Measurements from ENCODE around the gene PTGS2.

Gene PTGS2

GRCh38 chr1:186680245-186681061 is at the start of gene PTGS2:
Gene PTGS2, minus strand, starts transcription at chr1:186680423. Its CDS starts 133 bp downstream, at chr1:186680290.
- DNase-seq = no peak

GRCh38 chr1:186722711-186723309 is 42.6 kb upstream of the PTGS2 start:
- no peak for DNase-seq

DNA sequence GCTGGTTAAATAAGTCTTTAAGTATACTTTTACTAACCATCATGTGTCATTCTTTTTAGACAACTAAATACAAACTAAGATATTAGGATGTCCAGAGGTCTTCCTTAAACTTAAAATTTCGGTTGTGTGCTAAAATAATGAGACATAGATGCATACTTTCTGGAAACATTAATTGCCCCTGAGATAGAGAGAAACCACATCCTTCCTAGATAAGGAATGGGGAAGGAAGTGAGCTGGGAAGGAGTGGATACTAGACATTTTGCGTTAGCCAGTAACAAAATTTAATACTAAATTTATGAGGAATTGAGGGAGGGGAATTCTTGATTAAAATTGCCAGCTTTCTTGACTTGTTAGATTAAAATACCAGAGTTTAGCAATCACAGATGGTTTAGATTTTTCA is 37.1 kb upstream of the PTGS2 start:
- DNase-seq = no peak

GRCh38 chr1:186715887-186716809 is 35.9 kb upstream of the PTGS2 start:
- no peak for DNase-seq

- no peak for DNase-seq
Measured at GRCh38 chr1:186710696-186711095, 30.5 kb upstream of the PTGS2 start.

- DNase-seq = no peak
Measured at GRCh38 chr1:186708694-186709097, 28.5 kb upstream of the PTGS2 start.

GRCh38 chr1:186703209-186703766 is 23.1 kb upstream of the PTGS2 start:
- DNase-seq = no peak

GRCh38 chr1:186700722-186701121 is 20.5 kb upstream of the PTGS2 start:
- no peak for DNase-seq

DNA sequence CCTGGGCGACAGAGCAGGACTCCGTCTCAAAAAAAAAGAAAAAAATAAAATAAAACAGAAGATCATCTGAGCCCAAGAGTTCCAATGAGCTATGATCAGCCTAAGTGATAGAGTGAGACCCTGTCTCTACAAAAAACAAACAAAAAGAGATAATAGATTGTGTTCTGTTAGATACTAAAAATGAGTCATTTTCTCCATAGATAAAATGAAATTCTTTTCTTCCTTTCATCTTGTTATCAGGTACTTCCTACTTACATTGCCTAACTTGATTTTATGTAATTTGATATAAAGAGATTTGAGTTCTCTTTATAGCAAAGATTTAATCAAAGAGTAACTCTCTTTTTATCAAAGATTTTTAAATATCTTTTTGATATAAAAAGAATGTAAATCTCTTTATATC is 19.3 kb upstream of the PTGS2 start:
- no peak for DNase-seq

GRCh38 chr1:186689907-186690306 is 9.7 kb upstream of the PTGS2 start:
- no peak for DNase-seq

DNA sequence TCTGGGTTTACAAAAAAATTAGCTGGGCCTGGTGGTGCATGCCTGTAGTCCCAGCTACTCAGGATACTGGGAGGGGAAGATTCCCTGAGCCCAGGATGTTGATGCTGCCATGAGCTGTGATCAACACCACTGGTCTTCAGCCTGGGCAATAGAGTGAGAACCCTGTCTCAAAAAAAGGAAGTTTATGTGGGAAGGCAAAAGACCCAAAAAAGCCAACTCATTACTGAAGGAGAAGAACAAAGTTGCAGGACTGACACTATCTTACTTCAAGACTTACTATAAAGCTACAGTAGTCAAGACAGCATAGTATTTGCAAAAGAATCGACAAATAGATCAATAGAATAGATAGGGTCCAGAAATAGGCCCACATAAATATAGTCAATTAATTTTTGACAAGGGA is 9.2 kb upstream of the PTGS2 start:
- DNase-seq = no peak

- no peak for DNase-seq
Measured at GRCh38 chr1:186683652-186684410, 3.6 kb upstream of the PTGS2 start.

- DNase-seq = no peak
Measured at GRCh38 chr1:186682736-186683135, 2.5 kb upstream of the PTGS2 start.

DNA sequence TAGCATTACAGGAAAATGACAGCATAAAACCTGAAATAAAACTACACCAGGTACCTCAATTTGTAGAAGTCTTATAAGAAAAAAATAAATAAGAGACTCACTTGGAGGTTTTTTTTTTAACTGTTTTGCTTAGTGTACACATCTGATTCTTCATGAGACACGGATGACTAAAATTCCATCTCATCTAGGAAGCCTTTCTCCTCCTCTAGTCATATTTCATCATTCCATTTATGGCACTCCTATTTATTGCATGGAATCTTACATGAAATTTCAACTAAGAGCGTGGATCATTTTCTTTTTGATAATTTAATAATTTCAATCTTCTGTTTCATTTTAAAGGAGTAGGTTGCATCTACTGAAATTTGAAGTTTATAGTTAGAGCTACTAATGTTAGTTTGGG is 1.6 kb upstream of the PTGS2 start:
- DNase-seq = no peak

- DNase-seq = no peak
Measured at GRCh38 chr1:186681121-186681520, 898 bp upstream of the PTGS2 start.

GRCh38 chr1:186679924-186680244 is 339 bp downstream of the PTGS2 start:
- DNase-seq = no peak

DNA sequence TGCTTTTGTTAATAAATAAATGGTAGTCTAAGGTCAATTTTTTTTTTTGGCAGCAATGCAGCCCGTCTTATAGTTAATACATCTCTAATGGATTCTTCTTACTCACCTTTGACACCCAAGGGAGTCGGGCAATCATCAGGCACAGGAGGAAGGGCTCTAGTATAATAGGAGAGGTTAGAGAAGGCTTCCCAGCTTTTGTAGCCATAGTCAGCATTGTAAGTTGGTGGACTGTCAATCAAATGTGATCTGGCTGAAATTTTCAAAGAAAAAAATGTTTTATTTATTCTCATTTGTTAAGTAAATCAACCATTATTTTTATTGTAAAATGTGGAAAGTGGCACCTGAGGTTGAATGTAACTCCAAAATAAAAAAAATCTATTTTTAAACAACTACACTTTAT is 2.1 kb downstream of the PTGS2 start:
- no peak for DNase-seq

GRCh38 chr1:186672596-186672995 is 7.6 kb downstream of the PTGS2 start:
- no peak for DNase-seq

DNA sequence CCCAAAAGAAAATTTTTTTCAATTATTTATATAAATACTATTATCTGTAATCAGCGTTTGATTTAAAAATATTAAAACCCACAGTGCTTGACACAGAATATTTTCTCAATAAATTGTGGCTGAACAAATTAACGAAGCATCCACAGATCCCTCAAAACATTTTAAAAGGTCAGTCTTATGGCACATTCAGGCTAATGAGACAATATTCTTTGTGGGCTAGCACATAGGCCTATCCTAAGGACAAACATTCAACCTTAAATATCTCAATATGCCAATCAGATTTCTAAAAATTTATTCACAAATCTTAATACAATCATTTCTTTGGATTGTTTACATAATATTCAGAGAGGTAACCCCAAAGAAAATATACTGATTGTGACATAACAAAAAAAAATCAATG is 8.1 kb downstream of the PTGS2 start:
- no peak for DNase-seq

DNA sequence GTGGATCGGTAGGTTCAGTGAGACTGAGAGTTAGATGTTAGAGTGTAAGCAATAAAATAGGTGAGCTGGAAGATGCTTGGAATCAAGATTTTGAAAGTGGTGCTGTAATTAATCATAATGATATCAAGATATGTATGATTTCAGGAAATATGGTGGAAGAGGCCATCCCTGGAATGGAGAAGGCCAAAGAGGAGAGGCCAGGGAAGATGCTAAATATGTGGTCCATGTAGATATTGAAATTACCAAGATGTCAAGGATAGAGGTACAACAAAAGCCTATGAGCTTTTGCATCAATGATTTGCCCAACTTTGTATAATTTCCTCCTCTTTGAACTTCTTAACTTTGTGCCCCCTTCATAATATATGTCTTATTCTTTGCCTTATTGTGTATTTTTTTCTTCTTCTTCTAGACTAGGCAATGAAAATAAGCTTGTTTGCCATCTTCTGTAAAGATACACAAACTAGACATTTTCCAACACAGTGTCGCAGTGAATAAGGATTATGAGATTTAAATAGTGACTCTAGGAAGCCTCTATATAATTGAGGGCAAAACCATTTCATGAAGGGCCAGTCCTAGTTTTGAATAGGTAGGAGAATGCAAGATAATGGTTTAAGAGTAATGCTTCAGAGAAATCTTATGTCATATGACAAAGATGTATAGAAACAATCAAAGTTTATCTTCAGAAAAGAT is 8.9 kb downstream of the PTGS2 start:
- no peak for DNase-seq

- DNase-seq = no peak
Measured at GRCh38 chr1:186670297-186671135, 9.7 kb downstream of the PTGS2 start.

Data from NCI-H2029 (cell line).